Activated naive CD4-positive, alpha-beta T cell treated with Interleukin-2 at 50 U/mL for 16 hours (primary cell): ENCODE results near the gene NFU1.

Source experiments
- DNase-seq: peaks from one replicate; pipeline ENCODE4 v3.0.0-alpha.2; 2020

The NFU1 gene

DNA sequence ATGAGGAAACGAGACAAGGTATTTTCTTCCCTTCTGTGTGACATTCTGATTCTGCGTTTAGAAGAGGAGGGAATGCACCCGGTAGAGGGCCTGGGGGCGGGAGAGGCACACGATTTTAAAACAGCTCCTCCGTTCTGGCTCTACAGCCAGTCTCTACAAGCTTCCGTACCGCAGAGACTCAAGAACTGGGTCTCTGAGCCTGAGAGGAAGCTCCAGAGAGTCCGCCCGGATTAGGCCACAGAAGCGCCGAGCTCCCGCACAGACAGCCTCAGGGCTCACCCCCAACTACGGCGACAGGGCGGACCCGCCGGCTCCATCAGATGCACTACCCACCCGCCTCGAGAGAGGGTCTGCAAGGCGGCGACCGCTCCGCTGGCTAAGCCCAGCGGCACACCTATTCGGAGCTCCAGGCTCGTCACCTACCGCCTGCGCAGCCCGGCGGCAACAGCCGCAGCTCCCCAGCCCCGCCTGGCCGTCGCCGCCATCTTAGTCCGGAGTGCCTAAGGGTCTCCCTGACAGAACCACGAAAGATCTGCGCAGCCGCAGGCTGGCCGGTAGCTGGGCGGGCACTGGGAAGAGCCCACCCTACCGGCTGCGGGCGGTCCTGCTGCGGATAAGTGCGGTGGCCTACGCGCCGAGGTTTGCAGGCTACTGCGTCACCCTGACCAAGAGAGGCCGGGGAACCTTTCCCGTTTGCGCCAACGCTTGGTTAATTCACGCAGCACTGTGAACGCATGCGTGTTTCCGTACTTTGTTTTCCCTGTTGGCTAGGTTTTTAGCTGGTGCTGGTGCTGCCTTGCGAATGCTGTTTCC lies at the start of gene NFU1:
Gene NFU1 (minus strand): TSS at position 498 of the 813 bp plus-strand sequence. CDS start 13 bp downstream, at position 485.
- peak; percentile 91 for DNase-seq

DNA sequence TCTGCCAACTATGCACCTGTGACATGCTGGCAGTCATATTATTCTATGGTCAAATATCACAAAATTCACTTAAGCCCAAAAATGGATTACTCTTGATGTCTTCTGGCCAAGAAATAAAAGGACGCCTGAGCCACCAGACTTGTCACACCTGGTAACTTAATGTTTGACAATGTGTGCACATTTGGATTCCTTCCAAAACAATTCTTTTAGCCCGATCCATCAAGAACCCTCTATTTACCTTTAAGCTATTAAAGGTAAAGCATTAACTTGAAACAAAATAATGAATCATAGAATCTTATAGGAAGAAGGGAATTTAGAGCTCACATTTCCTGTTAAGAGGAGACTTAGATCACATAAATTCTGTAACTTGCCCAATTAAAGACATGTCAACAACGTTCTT lies 46.5 kb upstream of the NFU1 start:
- no peak for DNase-seq

DNA sequence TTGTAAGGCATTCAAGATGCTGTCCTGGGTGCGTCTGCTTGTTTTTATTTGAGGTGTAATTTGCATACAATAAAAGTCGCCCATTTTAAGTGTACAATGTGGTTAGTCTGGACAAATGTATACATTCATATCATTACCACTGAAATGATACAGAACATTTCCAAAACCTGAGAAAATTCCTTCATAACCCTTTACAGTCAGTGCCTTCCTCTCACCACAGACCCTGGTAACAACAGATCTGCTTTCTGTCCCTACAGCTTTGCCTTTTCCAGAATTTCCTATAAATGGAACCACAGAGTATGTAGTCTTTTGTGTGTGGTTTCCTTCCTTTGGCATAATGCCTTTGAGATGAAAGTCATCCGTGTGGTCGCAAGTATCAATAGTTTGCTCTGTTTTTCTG lies 45.8 kb upstream of the NFU1 start:
- no peak for DNase-seq

DNA sequence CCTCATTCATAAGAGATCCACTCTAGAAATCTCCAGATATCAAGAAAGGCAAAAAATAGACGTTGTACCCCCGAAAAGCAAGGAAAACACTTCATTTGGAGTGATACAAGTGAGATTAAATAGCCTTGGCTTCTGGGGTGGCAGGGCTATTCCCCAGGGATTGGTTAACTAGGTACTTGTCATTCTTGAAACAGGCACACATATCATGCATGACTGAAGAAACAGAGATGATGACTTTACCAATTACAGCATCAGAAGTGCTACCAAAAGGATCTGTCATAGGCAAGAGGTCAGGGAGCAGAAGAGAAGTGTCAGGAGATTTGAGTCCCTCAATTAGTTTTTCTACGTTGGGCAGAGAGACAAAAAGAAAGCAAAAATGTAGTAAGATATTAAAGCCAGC lies 45.2 kb upstream of the NFU1 start:
- DNase-seq: no peak

DNA sequence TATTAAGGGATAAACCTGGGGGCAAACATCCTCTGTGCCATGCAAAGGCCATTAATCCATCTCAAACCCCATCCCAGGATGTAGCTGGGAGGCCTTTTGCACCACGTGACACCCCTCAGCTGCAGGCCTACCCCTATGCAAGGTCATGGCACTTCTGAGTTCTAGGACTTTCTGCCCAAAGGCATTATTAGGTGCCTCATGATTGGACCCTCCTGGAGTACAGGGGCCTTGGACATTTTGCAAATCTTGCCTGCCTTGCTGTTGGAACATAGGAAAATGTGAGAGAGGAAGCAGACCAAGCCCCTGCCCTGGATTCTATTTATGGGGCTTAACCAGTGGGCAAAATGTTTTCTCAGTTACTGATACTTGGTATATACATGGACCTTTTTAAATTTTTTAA lies 44.2 kb upstream of the NFU1 start:
- no peak for DNase-seq

DNA sequence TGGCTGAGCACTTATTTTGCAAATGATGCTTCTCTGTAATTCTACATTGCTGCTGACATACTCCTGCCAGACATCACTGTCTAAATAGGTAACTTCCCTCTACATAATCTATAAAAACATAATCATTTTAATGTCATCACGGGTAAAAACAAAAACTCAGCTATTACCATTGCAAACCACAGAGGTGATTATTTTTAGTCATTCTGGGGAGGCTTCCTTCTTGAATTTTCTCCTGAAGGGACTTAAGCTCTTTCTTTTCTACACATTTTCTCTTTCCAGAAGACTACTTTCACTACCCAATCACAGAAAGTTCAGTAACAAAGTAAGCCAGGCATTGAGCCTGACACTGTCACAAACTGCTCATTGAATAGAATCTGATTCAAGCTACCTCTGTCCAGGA lies 40.4 kb upstream of the NFU1 start:
- no peak for DNase-seq

DNA sequence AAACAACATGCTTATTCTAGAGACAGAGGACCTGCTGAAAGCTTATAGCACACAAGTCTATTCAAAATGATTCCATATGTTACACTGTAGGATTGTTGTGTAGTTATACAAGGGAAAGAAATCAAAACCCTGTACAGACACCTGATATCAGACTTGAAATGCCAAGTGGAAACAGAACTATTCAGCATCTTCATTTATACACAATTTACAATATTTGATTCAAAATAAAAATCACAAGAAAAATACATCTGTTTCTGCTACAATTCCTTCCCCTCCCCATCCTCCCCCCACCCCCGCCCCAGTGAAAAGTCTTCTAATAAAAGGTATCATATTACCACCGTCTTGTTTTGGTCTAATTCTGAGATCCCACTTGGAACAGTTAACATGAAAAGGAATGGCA lies 37.5 kb upstream of the NFU1 start:
- no peak for DNase-seq

DNA sequence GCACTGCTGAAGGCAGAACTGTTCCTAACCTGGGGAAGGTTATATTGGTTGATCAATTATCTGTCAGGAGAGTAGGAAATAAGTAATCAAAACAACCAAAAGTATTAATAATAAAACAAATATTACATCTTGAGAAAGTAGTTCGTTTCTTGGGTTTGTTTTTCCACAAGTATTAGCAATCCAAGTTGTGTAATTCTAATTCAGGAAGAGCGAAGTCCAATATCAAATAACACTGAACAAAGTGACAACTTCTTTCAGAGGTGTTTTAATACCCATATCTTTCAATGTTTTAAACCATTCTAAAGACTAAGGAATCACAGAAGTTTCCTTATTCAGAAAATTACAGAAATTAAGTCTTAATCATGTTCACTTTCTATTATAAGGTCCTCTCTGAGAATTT lies 34.6 kb upstream of the NFU1 start:
- no peak for DNase-seq

DNA sequence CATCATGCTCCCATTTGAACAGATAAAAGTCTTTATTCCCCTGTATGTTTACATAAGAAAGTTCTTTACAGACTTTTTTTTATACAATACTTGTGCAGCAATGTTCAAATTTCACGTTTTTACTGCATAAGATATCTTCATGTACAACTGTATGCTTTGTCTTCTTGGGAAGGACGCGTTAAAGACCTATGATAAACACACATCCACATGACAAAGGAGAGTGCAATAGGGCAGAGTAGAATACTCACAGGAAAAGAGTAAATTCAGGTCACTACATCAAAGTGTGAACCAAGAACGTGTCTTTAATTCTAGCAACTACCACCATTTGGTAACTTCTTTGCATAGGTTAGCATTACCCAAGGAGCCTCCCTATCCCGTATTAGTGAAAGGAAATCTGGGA lies 33.7 kb upstream of the NFU1 start:
- no peak for DNase-seq

DNA sequence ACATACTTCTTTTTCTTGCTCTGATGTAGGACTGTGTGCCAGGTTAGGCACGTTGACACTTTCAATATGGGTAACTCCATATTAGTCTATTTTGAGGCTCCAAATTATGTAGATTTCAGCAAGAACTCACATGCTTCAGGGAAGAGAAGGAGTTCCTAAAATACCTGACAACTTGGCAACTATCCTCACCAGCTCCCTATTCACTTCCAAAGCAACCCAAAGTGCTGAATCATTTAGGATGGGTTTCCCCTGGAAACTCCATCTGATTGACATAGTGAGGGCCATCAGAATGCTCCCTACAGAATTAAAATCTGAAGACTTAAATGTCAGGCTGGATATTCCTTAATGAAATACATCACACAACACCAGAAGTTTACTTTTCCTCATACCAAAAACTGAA lies 32.5 kb upstream of the NFU1 start:
- no peak for DNase-seq

DNA sequence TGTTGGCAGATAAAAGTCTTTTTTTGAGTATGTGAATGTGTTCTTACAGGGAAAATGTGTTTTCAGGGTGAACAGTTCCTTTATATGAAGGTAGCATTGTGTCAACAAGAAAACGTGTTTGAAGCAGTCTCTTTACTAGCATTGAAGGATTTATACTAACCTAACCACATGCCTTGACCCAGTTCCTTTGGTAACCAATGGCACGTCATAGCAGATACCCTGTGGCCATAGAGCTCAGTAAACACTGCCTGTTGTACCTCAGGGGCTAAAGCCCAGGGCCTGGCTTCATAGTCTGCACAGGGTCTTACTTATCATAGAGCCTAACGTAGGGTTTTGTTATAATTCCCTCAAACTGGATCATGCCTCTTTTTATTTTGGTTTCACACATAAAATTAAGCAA lies 32.1 kb upstream of the NFU1 start:
- DNase-seq: no peak

DNA sequence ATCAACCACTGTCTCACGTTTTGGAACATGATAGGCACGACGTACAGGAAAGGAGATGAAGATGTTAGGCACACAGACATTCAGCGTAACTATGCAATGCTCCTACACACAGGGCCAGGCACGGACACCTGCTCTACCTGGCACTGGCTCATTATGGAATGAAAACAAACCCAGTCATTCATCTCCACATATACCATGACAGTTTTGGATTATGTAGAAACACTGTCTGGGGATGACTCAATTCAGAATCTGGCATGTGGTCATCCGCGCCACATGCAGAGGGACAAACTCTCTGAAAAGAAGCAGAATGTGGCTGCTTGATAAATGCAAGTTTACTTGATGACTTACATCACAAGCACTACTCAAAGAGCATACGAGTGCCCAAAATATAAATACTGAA lies 29.5 kb upstream of the NFU1 start:
- DNase-seq: no peak

DNA sequence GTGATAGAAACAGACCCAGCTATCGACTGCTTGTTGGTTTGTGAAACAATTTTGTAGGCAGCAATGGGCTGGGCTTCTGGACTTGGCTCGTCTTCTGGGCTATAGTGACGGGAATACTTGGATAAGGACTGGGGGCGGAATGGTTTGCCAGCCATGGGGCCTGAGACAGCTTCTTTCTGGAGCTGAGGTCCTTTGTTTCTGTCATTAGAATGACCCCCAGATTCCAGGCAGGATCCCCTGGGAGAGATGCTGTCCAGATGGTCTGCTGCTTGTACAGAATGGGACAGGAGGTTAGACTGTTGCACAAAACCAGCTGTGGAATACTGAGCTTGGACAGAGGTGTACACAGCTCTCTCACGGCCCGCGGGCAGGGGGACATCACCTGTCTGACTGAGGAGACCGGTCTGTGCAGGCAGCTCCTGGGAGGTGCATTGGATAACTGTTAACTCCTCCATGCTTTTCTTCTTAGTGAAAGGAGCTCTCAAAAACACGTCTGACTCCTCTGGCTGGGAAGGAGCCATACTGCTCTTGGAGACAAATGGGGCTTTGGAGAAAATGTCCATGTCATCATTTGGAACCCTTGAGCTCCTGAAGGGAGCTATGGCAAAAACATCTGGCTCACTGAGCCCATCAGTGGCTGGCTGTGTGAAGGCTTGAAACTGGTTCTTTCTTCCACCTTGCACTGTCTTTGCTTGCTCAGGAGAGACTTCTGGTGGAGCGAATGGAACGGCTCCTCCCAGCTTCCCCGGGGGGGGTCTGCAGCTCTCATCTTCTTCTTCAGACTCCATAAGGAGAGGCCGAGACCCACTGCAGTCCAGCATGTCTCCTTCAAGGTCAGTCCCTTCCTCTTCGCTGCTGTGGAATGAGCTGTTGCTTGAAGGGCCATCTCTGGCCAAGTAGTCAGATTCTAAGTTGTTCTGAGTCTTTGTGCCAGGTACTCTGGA lies 28.6 kb upstream of the NFU1 start:
- no peak for DNase-seq

DNA sequence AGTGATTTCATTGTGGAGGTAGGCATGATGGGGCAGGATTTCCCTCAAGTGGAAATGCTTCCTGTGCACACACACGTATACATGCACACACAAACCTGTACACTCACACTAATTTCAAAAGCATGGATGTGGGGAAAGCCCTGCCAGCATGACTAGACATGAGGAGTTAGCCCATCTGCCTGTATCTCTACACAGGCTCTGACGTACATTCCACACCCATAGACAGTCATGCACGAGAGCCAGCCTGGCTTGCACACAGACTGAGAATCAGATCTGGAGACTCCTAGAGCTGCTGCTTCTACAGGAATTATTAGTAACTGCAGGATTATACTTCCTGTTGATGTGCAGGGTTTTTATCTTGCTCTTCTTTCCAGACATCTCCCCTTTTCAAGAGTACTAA lies 27.3 kb upstream of the NFU1 start:
- no peak for DNase-seq

DNA sequence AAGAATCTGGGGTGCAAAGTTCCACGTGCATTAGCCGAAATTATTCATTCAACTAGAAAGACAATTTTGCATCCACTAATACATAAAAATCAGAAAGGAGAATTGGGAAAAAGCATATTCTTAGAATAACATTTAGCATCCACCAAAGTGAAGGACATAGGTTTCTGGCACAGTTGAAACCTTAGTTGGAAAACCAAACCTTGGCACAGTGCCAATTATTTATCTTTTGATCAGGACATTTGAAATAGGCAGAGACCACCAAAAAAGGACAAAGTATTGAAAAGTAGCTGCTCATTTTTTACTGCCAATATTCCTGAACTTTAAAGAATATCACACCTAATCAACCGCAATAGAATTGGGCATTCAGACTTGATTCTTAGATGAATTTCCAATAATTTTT lies 25.5 kb upstream of the NFU1 start:
- DNase-seq: no peak

DNA sequence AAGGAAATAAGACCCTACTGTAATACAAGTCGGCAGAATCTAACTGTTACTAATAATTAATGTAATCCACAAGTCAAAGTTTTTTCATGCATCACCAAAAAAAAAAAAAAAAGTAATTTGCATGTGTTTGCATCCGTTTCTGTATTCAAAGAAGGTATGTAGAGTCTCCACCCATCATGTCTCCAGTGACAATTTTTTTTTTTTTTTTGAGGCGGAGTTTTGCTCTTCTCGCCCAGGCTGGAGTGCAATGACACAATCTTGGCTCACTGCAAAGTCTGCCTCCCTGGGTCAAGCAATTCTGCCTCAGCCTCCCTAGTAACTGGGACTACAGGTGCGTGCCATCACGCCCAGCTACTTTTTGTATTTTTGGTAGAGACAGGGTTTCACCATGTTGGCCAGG lies 24.2 kb upstream of the NFU1 start:
- DNase-seq: no peak

DNA sequence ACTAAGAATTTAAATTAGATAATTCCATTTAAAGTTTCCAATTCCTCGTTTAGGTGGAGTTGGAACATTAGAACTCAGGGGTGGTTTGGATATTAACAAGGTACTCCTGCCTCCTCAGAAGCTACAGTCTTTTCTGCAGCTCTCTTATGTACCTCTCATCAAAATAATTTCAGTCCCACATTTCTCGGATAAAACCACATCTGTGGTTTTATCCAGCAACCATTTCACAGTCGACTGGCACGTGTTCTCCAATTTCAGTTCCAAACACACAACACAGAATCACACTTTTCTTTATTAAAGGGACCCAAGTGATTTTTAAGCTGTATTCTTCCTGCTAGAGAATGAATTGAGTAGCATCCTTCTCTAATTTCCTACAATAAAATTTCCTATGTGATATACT lies 22.7 kb upstream of the NFU1 start:
- DNase-seq: no peak

DNA sequence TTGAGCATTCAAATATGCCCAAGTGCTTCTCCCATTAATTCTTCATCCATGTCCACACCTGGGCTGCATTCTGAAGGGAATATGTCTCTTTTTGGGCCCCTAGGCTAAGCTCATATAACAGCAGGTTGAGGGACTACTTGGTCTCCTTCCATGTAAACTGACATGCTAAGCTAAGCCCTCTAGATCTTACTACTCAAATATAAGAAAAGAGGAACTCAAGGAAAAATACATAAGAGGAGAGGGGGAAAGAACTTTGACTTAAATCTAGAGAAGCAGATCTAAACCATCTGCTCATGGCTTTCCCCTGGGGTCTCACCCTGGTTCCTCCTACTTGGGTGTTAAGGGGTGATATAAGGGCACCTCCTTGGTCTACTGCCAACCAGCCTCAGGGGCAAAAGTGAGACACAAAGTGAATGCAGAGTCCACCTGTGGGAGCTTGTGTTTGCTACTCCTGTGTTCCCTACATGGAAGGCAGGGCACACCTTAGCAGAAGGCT lies 19.8 kb upstream of the NFU1 start:
- DNase-seq: no peak

DNA sequence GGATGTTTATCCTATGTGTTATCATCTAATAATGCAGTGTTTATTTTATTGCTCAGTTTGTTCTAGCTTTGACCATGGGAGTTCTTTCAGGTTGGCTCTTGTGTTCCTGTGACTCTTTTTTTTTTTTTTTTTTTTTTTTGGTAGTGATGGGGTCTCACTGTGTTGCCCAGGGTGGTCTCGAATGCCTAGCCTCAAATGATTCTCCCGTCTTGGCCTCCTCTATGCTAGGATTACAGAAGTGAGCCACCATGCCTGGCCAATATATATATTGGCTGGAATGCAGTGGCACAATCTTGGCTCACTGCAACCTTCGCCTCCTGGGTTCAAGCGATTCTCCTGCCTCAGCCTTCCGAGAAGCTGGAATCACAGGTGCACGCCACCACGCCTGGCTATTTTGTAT lies 18.9 kb upstream of the NFU1 start:
- no peak for DNase-seq

DNA sequence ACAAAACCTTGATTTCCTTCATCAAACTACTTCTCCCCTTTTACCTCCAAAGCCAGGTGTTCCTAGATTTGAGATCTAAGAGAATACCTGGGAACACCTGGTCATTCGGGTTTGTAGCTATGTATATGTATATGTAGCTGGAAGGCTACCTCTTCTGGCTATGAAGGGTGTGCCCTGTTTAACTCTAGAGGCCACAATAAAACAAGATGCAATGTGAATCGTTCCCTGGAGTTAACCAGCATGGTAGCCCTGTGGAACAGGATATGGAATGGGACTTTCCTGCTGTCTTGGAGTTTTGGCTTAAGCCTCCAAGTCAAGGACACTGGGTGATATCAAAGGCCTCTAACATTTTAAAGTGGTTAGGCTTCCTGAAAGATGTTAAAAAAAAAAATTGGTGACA lies 17.7 kb upstream of the NFU1 start:
- DNase-seq: no peak

DNA sequence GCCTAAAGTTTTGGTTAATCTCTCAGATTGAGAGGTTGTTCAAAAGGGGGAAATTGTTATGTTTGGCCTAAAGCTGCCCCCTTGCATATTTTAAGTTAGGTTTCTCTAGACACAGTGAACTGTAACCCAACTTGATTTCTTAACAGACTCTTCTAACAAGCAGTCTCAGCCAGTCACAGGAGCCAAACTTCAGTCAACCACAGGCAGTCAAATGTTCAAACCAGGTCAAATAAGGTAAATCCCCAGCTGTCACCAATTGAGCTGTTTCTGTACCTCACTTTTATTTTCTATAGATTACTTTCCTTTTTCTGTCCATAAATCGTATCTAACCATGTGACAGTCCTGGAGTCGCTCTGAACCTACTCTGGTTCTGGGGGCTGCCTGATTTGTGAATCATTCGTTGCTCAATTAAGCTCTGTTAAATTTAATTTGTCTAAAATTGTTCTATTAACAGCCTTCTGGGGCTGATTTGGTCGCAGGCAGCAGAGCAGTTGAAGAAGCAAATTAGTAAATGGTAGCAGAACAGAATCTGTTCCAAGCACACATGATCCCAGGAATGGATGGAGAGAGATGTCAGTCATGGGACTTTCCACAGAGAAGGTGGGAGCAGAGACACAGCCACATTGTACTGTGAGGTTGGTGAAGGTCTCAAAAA lies 16.4 kb upstream of the NFU1 start:
- no peak for DNase-seq

DNA sequence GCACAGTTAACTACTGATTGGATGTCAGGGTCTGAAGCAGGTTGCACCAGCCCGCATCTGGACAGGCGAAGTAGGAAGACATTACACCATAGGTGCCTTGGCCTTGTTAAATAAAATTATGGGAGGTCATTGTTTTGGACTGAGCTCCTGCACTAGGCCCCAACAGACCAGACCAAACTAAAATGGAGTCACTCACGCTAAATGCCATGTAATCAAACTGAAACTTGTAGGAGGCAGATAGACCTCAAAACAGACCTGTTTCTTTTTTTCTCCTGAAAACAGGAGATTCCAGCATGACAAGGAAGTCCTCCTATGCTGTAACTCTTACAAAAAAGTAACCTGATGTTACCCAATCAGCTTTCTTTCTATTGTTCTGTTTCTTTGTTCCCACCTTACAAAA lies 15.5 kb upstream of the NFU1 start:
- no peak for DNase-seq

DNA sequence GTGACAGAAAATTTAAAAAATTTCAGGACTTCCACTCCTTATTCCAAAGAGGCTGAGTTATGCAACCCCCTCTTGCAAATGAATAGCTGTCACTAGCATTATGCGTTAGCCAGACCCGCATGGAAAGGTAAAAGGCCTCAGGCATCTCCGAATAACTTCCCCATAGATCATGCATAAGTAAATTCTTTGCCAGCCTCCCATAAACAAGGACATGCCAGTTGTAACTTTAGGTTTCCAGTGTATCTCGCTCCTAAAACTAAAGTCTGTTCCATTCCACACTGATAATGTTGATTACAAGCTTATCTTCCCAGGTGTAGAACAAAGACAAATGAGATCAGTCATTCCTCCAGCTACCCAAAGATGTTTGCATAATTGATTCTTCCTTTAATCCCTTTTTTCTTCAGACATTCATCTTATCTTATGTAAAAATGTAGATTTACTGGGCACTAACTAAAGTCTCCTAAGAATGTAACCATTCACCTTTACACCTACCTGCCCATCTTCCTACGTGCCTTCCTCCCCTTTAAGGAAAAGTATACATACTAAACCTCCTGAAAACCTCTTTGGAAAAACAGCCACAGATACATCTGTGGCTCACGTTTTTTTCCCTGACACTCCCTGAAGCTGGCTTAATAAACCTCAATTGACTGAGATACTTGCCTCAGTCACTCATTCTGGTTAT lies 13.6 kb upstream of the NFU1 start:
- DNase-seq: no peak
